Esophagus muscularis mucosa (tissue), 4 donors: ENCODE measurements around the gene ATL1. TPM values are rescaled to one million over a fixed set of nuclear protein-coding genes. Genes with fewer than 3 reads are reported as not detected.

Experiments used
- DNase-seq: peaks from one replicate; pipeline ENCODE4 v3.0.0-alpha.2; 2017; ENCODE audit errors: extremely low spot score
- H3K27ac ChIP-seq, 4 donors: fragments of 200-600 bp; sonication (generic); replicated peaks in 1 of 4; 1 replicate in 3 of 4; 2 replicates in 1 of 4; pipeline ENCODE4 v1.5.1; 2016 to 2019; ENCODE audit warnings: mild to moderate bottlenecking in 1 of 4
- H3K27me3 ChIP-seq, 4 donors: fragments of 200-600 bp; sonication (generic); one replicate each; pipeline versions ENCODE4 v1.5.1 to v1.6.0; 2016 to 2019
- H3K36me3 ChIP-seq, 4 donors: fragments of 200-600 bp; sonication (generic); one replicate each; pipeline ENCODE4 v1.5.1; 2016 to 2019
- H3K4me1 ChIP-seq, 4 donors: fragments of 200-600 bp; sonication (generic); one replicate each; pipeline ENCODE4 v1.5.1; 2016 to 2019
- H3K4me3 ChIP-seq, 4 donors: fragments of 200-600 bp; sonication (generic); 1 replicate in 2 of 4; 2 replicates in 2 of 4; pipeline ENCODE4 v1.5.1; 2016 to 2019; ENCODE audit warnings: mild to moderate bottlenecking in 4 of 4, moderate library complexity in 1 of 4
- H3K9me3 ChIP-seq, 4 donors: fragments of 200-600 bp; sonication (generic); 1 replicate in 3 of 4; 2 replicates in 1 of 4; pipeline ENCODE4 v1.5.1; 2016 to 2019
- CTCF ChIP-seq, 3 experiments: fragments of 200-600 bp in 2 of 3; fragments of 450-650 bp in 1 of 3; sonication (generic) in 2 of 3; IDR thresholded peaks; one replicate each; pipeline ENCODE4 v1.5.1; 2017 to 2019; ENCODE audit warnings: antibody characterized with exemption in 3 of 3, mild to moderate bottlenecking in 2 of 3, moderate library complexity in 1 of 3
- EP300 ChIP-seq: sonication (generic); formaldehyde crosslinking; IDR thresholded peaks from one replicate; pipeline ENCODE4 v1.6.1; 2017; ENCODE audit warnings: antibody characterized with exemption
- POLR2A ChIP-seq: fragments of 450-650 bp; IDR thresholded peaks from one replicate; pipeline ENCODE4 v1.6.1; 2017; ENCODE audit warnings: antibody characterized with exemption, moderate library complexity, mild to moderate bottlenecking, low read depth
- POLR2AphosphoS5 ChIP-seq, 2 donors: sonication (generic); formaldehyde crosslinking; IDR thresholded peaks; one replicate each; pipeline ENCODE4 v1.6.1; 2017; ENCODE audit warnings: antibody characterized with exemption in 2 of 2
- WGBS: methylation state at CpG from one replicate; pipeline ENCODE4 v1.1.5; 2018; 5-methylcytosine and 5-hydroxymethylcytosine counted together
- intact Hi-C: fragments of 100-400 bp; cut with DNase I; formaldehyde crosslinking; loops from one replicate; pipeline ENCODE4 v1.15.1; 2023
- total RNA-seq, 4 donors: library from RNA; depleted of rRNA; stranded (reverse); fragments of >200 nt; gene quantifications; one replicate each; pipeline versions ENCODE4 v1.1.0 to v1.2.1, GENCODE V29; 2016

ATL1 gene
- total RNA-seq, 4 donors from 2014 or later, result 13.6 to 27.9 (median 18.6) TPM

GRCh38 chr14:50602035-50602434 is 42.1 kb downstream of the ATL1 start:
- Histone ChIP-seq H3K27ac (no peak overlapping the region), H3K9me3 (no peaks in the 10 kb centered on the region), H3K36me3 (peaks cover 0 to 10% (median 2%) of the 10 kb centered on the region in 4 donors), H3K4me3 (no peak overlapping the region), H3K27me3 (no peaks in the 10 kb centered on the region), H3K4me1 (no peaks in the 10 kb centered on the region)
- no peak for DNase-seq
- no peak for TF ChIP-seq POLR2A
- no peak for TF ChIP-seq CTCF (IDR thresholded peaks at IDR 0.05)
- TF ChIP-seq POLR2AphosphoS5 (IDR thresholded peaks at IDR 0.05), result no peak
- TF ChIP-seq EP300, result no peak
- 75% methylated on average over 3 of the region's 3 CpGs for WGBS
- intact Hi-C loops, result loop anchor here (5.0 to 10.0 kb wide), 2 partner anchors 175 to 253 kb away; no protein-coding TSS in a partner anchor

GRCh38 chr14:50603565-50603964 is 43.6 kb downstream of the ATL1 start:
- Histone ChIP-seq H3K4me3 (no peak overlapping the region), H3K9me3 (no peaks in the 10 kb centered on the region), H3K27me3 (no peaks in the 10 kb centered on the region), H3K36me3 (peaks cover 0 to under 1% (median 0%) of the 10 kb centered on the region in 4 donors), H3K27ac (no peak overlapping the region), H3K4me1 (no peaks in the 10 kb centered on the region)
- intact Hi-C loops, result loop anchor here (5.0 to 10.0 kb wide), 2 partner anchors 174 to 251 kb away; no protein-coding TSS in a partner anchor
- no peak for TF ChIP-seq POLR2A
- TF ChIP-seq EP300, result no peak
- TF ChIP-seq CTCF (IDR thresholded peaks at IDR 0.05), result no peak
- no peak for TF ChIP-seq POLR2AphosphoS5 (IDR thresholded peaks at IDR 0.05)
- 58% methylated on average over 2 of the region's 2 CpGs for WGBS
- DNase-seq, result no peak

GRCh38 chr14:50605766-50606165 is 45.8 kb downstream of the ATL1 start:
- no peak for DNase-seq
- Histone ChIP-seq H3K27me3 (no peaks in the 10 kb centered on the region), H3K27ac (no peak overlapping the region), H3K4me1 (no peaks in the 10 kb centered on the region), H3K4me3 (no peak overlapping the region), H3K9me3 (no peaks in the 10 kb centered on the region), H3K36me3 (no peaks in the 10 kb centered on the region)
- 7% methylated on average over 1 of the region's 1 CpG for WGBS
- intact Hi-C loops, result loop anchor here (10.0 kb wide), 1 partner anchor 249 kb away; no protein-coding TSS in a partner anchor
- TF ChIP-seq CTCF (IDR thresholded peaks at IDR 0.05) (no peak), POLR2AphosphoS5 (IDR thresholded peaks at IDR 0.05) (no peak), POLR2A (no peak), EP300 (no peak)

- WGBS, result 92% methylated on average over 2 of the region's 2 CpGs
- Histone ChIP-seq H3K9me3 (no peaks in the 10 kb centered on the region), H3K27me3 (no peaks in the 10 kb centered on the region), H3K36me3 (no peaks in the 10 kb centered on the region), H3K27ac (no peak overlapping the region), H3K4me3 (no peak overlapping the region), H3K4me1 (no peaks in the 10 kb centered on the region)
- no peak for DNase-seq
- TF ChIP-seq EP300 (no peak), POLR2A (no peak), POLR2AphosphoS5 (IDR thresholded peaks at IDR 0.05) (no peak), CTCF (IDR thresholded peaks at IDR 0.05) (no peak)
- intact Hi-C loops, result loop anchor here (10.0 kb wide), 1 partner anchor 248 kb away; no protein-coding TSS in a partner anchor
Measured at GRCh38 chr14:50606468-50606867, 46.5 kb downstream of the ATL1 start.

- WGBS, result 81% methylated on average over 3 of the region's 3 CpGs
Measured at GRCh38 chr14:50607181-50607580, 47.2 kb downstream of the ATL1 start.

More at GRCh38 chr14:50607181-50607580, 47.2 kb downstream of the ATL1 start:
- Histone ChIP-seq H3K4me1 (no peaks in the 10 kb centered on the region), H3K9me3 (no peaks in the 10 kb centered on the region), H3K27ac (no peak overlapping the region), H3K27me3 (no peaks in the 10 kb centered on the region), H3K4me3 (no peak overlapping the region), H3K36me3 (no peaks in the 10 kb centered on the region)
- DNase-seq, result no peak
- TF ChIP-seq EP300 (no peak), POLR2AphosphoS5 (IDR thresholded peaks at IDR 0.05) (no peak), POLR2A (no peak), CTCF (IDR thresholded peaks at IDR 0.05) (no peak)
- intact Hi-C loops, result loop anchor here (10.0 kb wide), 1 partner anchor 248 kb away; no protein-coding TSS in a partner anchor
